Measurements from ENCODE around the gene MCF2L2. TPM values are rescaled to one million over a fixed set of nuclear protein-coding genes. Genes with fewer than 3 reads are reported as not detected.

Gene MCF2L2
- total and polyA plus RNA-seq, 9 of the 15 experiments (the other 6 are each of a cell fraction or from before 2014, with no cell fraction given): 0.56 to 4.2 (median 3.0) TPM

DNA sequence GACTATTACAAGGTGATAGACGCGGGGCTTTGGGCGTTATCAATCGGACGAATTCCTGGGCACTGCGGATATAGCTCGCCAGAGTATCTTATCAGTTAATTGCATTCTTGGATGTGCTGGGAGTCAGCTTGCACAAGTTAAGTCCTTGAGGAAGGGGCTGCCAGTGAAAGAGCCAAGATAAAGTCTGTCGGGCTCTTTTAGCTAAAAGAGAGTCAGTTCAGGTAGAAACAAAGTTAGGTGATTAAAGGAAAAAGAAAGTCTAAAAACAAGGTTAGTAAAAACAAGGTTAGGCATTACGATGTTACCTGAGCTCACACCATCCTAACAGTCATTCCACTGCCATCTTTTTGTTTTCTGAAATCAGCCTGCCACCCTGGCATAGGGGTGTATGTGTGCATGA lies 6.1 kb upstream of the MCF2L2 start (continued):
- TF ChIP-seq, protein P1, sequence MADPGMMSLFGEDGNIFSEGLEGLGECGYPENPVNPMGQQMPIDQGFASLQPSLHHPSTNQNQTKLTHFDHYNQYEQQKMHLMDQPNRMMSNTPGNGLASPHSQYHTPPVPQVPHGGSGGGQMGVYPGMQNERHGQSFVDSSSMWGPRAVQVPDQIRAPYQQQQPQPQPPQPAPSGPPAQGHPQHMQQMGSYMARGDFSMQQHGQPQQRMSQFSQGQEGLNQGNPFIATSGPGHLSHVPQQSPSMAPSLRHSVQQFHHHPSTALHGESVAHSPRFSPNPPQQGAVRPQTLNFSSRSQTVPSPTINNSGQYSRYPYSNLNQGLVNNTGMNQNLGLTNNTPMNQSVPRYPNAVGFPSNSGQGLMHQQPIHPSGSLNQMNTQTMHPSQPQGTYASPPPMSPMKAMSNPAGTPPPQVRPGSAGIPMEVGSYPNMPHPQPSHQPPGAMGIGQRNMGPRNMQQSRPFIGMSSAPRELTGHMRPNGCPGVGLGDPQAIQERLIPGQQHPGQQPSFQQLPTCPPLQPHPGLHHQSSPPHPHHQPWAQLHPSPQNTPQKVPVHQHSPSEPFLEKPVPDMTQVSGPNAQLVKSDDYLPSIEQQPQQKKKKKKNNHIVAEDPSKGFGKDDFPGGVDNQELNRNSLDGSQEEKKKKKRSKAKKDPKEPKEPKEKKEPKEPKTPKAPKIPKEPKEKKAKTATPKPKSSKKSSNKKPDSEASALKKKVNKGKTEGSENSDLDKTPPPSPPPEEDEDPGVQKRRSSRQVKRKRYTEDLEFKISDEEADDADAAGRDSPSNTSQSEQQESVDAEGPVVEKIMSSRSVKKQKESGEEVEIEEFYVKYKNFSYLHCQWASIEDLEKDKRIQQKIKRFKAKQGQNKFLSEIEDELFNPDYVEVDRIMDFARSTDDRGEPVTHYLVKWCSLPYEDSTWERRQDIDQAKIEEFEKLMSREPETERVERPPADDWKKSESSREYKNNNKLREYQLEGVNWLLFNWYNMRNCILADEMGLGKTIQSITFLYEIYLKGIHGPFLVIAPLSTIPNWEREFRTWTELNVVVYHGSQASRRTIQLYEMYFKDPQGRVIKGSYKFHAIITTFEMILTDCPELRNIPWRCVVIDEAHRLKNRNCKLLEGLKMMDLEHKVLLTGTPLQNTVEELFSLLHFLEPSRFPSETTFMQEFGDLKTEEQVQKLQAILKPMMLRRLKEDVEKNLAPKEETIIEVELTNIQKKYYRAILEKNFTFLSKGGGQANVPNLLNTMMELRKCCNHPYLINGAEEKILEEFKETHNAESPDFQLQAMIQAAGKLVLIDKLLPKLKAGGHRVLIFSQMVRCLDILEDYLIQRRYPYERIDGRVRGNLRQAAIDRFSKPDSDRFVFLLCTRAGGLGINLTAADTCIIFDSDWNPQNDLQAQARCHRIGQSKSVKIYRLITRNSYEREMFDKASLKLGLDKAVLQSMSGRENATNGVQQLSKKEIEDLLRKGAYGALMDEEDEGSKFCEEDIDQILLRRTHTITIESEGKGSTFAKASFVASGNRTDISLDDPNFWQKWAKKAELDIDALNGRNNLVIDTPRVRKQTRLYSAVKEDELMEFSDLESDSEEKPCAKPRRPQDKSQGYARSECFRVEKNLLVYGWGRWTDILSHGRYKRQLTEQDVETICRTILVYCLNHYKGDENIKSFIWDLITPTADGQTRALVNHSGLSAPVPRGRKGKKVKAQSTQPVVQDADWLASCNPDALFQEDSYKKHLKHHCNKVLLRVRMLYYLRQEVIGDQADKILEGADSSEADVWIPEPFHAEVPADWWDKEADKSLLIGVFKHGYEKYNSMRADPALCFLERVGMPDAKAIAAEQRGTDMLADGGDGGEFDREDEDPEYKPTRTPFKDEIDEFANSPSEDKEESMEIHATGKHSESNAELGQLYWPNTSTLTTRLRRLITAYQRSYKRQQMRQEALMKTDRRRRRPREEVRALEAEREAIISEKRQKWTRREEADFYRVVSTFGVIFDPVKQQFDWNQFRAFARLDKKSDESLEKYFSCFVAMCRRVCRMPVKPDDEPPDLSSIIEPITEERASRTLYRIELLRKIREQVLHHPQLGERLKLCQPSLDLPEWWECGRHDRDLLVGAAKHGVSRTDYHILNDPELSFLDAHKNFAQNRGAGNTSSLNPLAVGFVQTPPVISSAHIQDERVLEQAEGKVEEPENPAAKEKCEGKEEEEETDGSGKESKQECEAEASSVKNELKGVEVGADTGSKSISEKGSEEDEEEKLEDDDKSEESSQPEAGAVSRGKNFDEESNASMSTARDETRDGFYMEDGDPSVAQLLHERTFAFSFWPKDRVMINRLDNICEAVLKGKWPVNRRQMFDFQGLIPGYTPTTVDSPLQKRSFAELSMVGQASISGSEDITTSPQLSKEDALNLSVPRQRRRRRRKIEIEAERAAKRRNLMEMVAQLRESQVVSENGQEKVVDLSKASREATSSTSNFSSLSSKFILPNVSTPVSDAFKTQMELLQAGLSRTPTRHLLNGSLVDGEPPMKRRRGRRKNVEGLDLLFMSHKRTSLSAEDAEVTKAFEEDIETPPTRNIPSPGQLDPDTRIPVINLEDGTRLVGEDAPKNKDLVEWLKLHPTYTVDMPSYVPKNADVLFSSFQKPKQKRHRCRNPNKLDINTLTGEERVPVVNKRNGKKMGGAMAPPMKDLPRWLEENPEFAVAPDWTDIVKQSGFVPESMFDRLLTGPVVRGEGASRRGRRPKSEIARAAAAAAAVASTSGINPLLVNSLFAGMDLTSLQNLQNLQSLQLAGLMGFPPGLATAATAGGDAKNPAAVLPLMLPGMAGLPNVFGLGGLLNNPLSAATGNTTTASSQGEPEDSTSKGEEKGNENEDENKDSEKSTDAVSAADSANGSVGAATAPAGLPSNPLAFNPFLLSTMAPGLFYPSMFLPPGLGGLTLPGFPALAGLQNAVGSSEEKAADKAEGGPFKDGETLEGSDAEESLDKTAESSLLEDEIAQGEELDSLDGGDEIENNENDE (IDR thresholded peaks at IDR 0.05; ENCODE audit: low read depth, low read length): no peak
- TF ChIP-seq, protein P2, sequence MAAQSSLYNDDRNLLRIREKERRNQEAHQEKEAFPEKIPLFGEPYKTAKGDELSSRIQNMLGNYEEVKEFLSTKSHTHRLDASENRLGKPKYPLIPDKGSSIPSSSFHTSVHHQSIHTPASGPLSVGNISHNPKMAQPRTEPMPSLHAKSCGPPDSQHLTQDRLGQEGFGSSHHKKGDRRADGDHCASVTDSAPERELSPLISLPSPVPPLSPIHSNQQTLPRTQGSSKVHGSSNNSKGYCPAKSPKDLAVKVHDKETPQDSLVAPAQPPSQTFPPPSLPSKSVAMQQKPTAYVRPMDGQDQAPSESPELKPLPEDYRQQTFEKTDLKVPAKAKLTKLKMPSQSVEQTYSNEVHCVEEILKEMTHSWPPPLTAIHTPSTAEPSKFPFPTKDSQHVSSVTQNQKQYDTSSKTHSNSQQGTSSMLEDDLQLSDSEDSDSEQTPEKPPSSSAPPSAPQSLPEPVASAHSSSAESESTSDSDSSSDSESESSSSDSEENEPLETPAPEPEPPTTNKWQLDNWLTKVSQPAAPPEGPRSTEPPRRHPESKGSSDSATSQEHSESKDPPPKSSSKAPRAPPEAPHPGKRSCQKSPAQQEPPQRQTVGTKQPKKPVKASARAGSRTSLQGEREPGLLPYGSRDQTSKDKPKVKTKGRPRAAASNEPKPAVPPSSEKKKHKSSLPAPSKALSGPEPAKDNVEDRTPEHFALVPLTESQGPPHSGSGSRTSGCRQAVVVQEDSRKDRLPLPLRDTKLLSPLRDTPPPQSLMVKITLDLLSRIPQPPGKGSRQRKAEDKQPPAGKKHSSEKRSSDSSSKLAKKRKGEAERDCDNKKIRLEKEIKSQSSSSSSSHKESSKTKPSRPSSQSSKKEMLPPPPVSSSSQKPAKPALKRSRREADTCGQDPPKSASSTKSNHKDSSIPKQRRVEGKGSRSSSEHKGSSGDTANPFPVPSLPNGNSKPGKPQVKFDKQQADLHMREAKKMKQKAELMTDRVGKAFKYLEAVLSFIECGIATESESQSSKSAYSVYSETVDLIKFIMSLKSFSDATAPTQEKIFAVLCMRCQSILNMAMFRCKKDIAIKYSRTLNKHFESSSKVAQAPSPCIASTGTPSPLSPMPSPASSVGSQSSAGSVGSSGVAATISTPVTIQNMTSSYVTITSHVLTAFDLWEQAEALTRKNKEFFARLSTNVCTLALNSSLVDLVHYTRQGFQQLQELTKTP (IDR thresholded peaks at IDR 0.05; ENCODE audit: low read depth in 1 of 2, partially characterized antibody in 2 of 2): peak in 1 of 2 experiments; percentile 17
- TF ChIP-seq, protein P3, sequence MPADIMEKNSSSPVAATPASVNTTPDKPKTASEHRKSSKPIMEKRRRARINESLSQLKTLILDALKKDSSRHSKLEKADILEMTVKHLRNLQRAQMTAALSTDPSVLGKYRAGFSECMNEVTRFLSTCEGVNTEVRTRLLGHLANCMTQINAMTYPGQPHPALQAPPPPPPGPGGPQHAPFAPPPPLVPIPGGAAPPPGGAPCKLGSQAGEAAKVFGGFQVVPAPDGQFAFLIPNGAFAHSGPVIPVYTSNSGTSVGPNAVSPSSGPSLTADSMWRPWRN (IDR thresholded peaks at IDR 0.05; ENCODE audit: low read depth): no peak
- TF ChIP-seq CBFA2T2 (conservative IDR thresholded peaks at IDR 0.05) (0 out of 2 replicates have a peak, but pooled peaks have one; percentile 28), TEAD4 (IDR thresholded peaks at IDR 0.05; ENCODE audit: low read length) (0 out of 2 replicates have a peak, but pooled peaks have one; percentile 35), TEAD4 (CRISPR knock-in tag; IDR thresholded peaks at IDR 0.05; ENCODE audit: borderline replicate concordance) (no peak), MAFG (tag; conservative IDR thresholded peaks at IDR 0.05) (no peak), RBM14 (IDR thresholded peaks at IDR 0.05; ENCODE audit: borderline replicate concordance, insufficient read depth, low read depth, low read length) (no peak), FOXM1 (IDR thresholded peaks at IDR 0.05; ENCODE audit: low read depth) (no peak), FOXM1 (CRISPR knock-in tag; IDR thresholded peaks at IDR 0.05; ENCODE audit: low read depth) (no peak)
